ENCODE results near the gene NUDCD2. TPM values are rescaled to one million over a fixed set of nuclear protein-coding genes. Genes with fewer than 3 reads are reported as not detected.

Gene NUDCD2
- polyA plus RNA-seq, 1 donor (not counting 4 experiments of a cell fraction or from before 2014, with no cell fraction given), result 15.9 TPM

GRCh38 chr5:163437011-163437308, 22.9 kb downstream of the NUDCD2 start:
- FAIRE-seq, result no peak
- peak overlapping the region; percentile 59 to 97 (median 97) for H3K4me3 ChIP-seq (ENCODE audit: control insufficient read depth in 2 of 3, extremely low read depth in 1 of 3, insufficient read depth in 2 of 3, low read depth in 1 of 3, low read length in 3 of 3)
- peak overlapping the region; percentile 97 for H3K9ac ChIP-seq (ENCODE audit: control insufficient read depth, extremely low read depth, insufficient read depth, low read length)
- H3K27me3 ChIP-seq (ENCODE audit: control insufficient read depth, extremely low read depth, insufficient read depth, low read length), result peaks cover 3% of the 10 kb centered on the region
- no peak for DNase-seq (ENCODE audit: low read depth, low spot score)
- H3K4me1 ChIP-seq (ENCODE audit: control insufficient read depth, extremely low read depth, insufficient read depth, low read length), result peaks cover 20% of the 10 kb centered on the region
- peak overlapping the region; percentile 81 for H3K4me2 ChIP-seq (ENCODE audit: control insufficient read depth, extremely low read depth, insufficient read depth, low read depth, low read length)
- no peaks in the 10 kb centered on the region for H3K9me1 ChIP-seq (ENCODE audit: control insufficient read depth, extremely low read depth, insufficient read depth, low read length)
- TF ChIP-seq EZH2 (IDR thresholded peaks at IDR 0.05; ENCODE audit: low read length), result no peak
- TF ChIP-seq, protein P1, sequence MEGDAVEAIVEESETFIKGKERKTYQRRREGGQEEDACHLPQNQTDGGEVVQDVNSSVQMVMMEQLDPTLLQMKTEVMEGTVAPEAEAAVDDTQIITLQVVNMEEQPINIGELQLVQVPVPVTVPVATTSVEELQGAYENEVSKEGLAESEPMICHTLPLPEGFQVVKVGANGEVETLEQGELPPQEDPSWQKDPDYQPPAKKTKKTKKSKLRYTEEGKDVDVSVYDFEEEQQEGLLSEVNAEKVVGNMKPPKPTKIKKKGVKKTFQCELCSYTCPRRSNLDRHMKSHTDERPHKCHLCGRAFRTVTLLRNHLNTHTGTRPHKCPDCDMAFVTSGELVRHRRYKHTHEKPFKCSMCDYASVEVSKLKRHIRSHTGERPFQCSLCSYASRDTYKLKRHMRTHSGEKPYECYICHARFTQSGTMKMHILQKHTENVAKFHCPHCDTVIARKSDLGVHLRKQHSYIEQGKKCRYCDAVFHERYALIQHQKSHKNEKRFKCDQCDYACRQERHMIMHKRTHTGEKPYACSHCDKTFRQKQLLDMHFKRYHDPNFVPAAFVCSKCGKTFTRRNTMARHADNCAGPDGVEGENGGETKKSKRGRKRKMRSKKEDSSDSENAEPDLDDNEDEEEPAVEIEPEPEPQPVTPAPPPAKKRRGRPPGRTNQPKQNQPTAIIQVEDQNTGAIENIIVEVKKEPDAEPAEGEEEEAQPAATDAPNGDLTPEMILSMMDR (optimal IDR thresholded peaks at IDR 0.05 in 1 of 3, IDR thresholded peaks at IDR 0.05 in 1 of 3, conservative IDR thresholded peaks at IDR 0.05 in 1 of 3; ENCODE audit: extremely low read depth in 1 of 3, insufficient read depth in 2 of 3, low read length in 3 of 3), result no peak
- H3K27ac ChIP-seq (ENCODE audit: control insufficient read depth, insufficient read depth, low read length), result peak overlapping the region; percentile 92
- H2AFZ ChIP-seq (ENCODE audit: control insufficient read depth, low read length), result peak overlapping the region; percentile 76
- peaks cover 4% of the 10 kb centered on the region for H4K20me1 ChIP-seq (ENCODE audit: control insufficient read depth, extremely low read depth, insufficient read depth, low read length)
- H3K79me2 ChIP-seq (ENCODE audit: control insufficient read depth, insufficient read depth, low read length), result peaks cover 39% of the 10 kb centered on the region
- dilution Hi-C loops (cut with MboI; ENCODE audit: extremely low pct_ligation_motif_present, low sequenced_read_pairs), result no loop called here
- no peaks in the 10 kb centered on the region for H3K9me3 ChIP-seq (ENCODE audit: control insufficient read depth, low read depth, low read length)
- peaks cover 2 to 12% of the 10 kb centered on the region in 2 experiments for H3K36me3 ChIP-seq (ENCODE audit: control insufficient read depth in 2 of 2, extremely low read depth in 1 of 2, insufficient read depth in 2 of 2, low read length in 2 of 2)

DNA sequence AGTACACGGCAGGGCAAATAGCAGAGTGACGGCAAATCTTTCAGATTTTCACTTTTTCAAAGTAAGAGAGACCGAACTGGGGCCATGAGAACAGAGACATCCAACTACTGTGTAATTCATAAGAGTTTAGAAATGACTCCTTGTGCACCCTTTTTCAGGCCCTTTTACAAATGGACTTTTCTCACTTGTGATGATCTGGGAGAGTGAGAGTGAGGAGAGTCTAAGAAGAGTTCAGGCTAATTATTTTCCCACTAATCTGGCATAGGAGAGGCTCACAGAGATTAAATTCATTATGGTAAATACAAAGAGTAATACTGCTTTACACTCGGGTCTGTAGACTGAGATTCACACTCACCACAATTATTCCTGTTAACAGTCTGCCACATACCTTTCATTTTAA, 23.4 kb downstream of the NUDCD2 start:
- peaks cover 4% of the 10 kb centered on the region for H4K20me1 ChIP-seq (ENCODE audit: control insufficient read depth, extremely low read depth, insufficient read depth, low read length)
- peaks cover 3% of the 10 kb centered on the region for H3K27me3 ChIP-seq (ENCODE audit: control insufficient read depth, extremely low read depth, insufficient read depth, low read length)
- peaks cover 2 to 12% of the 10 kb centered on the region in 2 experiments for H3K36me3 ChIP-seq (ENCODE audit: control insufficient read depth in 2 of 2, extremely low read depth in 1 of 2, insufficient read depth in 2 of 2, low read length in 2 of 2)
- dilution Hi-C loops (cut with MboI; ENCODE audit: extremely low pct_ligation_motif_present, low sequenced_read_pairs), result no loop called here
- no peak for DNase-seq (ENCODE audit: low read depth, low spot score)
- peaks cover 39% of the 10 kb centered on the region for H3K79me2 ChIP-seq (ENCODE audit: control insufficient read depth, insufficient read depth, low read length)
- peak overlapping the region; percentile 76 for H2AFZ ChIP-seq (ENCODE audit: control insufficient read depth, low read length)
- H3K4me1 ChIP-seq (ENCODE audit: control insufficient read depth, extremely low read depth, insufficient read depth, low read length), result peaks cover 20% of the 10 kb centered on the region
- peak overlapping the region; percentile 92 for H3K27ac ChIP-seq (ENCODE audit: control insufficient read depth, insufficient read depth, low read length)
- H3K4me3 ChIP-seq (ENCODE audit: control insufficient read depth in 2 of 3, extremely low read depth in 1 of 3, insufficient read depth in 2 of 3, low read depth in 1 of 3, low read length in 3 of 3), result peak overlapping the region in 2 of 3 experiments; percentile 59 to 97
- H3K9ac ChIP-seq (ENCODE audit: control insufficient read depth, extremely low read depth, insufficient read depth, low read length), result peak overlapping the region; percentile 97
- FAIRE-seq, result no peak
- TF ChIP-seq, protein P1 (optimal IDR thresholded peaks at IDR 0.05 in 1 of 3, IDR thresholded peaks at IDR 0.05 in 1 of 3, conservative IDR thresholded peaks at IDR 0.05 in 1 of 3; ENCODE audit: extremely low read depth in 1 of 3, insufficient read depth in 2 of 3, low read length in 3 of 3), result no peak
- TF ChIP-seq EZH2 (IDR thresholded peaks at IDR 0.05; ENCODE audit: low read length), result no peak
- peak overlapping the region; percentile 81 for H3K4me2 ChIP-seq (ENCODE audit: control insufficient read depth, extremely low read depth, insufficient read depth, low read depth, low read length)
- H3K9me1 ChIP-seq (ENCODE audit: control insufficient read depth, extremely low read depth, insufficient read depth, low read length), result no peaks in the 10 kb centered on the region
- H3K9me3 ChIP-seq (ENCODE audit: control insufficient read depth, low read depth, low read length), result no peaks in the 10 kb centered on the region
